Stimulated activated naive CD4-positive, alpha-beta T cell (primary cell): ENCODE data around the gene AFG3L2.

Source experiments
- DNase-seq, 6 experiments: peaks; one replicate each; lab custom pipeline; 2025; lab: John Stamatoyannopoulos, UW

Gene AFG3L2

GRCh38 chr18:12325726-12326245 lies 51.2 kb downstream of the AFG3L2 start:
- no peak for DNase-seq

DNA sequence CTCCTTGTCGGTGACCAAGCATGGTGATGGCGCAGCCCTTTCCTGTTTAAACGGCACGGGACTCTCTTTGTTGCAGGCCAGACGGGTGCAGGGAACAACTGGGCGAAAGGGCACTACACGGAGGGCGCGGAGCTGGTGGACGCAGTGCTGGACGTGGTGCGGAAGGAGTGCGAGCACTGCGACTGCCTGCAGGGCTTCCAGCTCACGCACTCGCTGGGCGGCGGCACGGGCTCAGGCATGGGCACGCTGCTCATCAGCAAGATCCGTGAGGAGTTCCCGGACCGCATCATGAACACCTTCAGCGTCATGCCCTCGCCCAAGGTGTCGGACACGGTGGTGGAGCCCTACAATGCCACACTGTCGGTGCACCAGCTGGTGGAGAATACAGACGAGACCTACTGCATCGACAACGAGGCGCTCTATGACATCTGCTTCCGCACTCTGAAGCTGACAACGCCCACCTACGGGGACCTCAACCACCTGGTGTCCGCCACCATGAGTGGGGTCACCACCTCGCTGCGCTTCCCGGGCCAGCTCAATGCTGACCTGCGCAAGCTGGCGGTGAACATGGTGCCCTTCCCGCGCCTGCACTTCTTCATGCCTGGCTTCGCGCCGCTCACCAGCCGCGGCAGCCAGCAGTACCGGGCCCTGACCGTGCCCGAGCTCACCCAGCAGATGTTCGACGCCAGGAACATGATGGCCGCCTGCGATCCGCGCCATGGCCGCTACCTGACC lies 51.9 kb downstream of the AFG3L2 start:
- no peak for DNase-seq

GRCh38 chr18:12321333-12321732 lies 55.7 kb downstream of the AFG3L2 start:
- DNase-seq: no peak

DNA sequence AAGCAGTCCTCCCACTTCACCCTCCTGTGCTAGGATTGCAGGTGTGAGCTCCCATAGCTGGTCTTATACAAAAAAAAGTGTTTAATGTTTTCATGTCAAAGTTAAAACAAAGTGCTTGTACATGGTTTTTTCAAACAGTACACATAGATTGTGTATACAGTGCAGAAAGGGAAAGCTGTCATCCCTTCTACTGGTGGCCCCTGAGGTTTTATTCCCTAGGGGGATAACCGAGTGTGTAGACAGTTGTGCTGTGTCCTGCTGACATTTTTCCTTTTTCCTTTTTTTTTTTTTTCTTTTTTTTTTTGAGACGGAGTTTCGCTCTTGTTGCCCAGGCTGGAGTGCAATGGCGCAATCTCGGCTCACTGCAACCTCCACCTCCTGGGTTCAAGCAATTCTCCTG lies 58.2 kb downstream of the AFG3L2 start:
- no peak for DNase-seq

GRCh38 chr18:12318334-12318697 lies 58.7 kb downstream of the AFG3L2 start:
- DNase-seq: no peak

GRCh38 chr18:12317664-12318333 lies 59.2 kb downstream of the AFG3L2 start:
- no peak for DNase-seq

DNA sequence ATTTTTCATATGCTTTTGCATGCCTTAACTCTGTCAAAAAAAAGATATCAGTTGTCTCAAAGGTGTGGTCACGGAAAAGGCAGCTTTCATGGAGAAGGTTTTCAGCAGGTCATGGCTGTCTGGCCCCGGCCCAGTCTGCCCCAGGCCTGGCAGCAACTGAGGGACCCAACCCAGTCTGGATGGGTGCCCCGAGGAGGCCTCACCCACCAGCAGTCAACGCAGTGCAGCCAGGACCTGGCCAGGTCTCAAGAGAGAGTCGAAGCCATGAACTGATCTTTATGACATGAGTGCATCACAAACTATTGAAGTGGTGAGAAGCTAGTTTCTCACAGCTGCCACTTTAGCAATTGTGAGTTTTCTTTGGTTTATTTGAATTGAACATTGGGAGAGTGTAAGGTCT lies 61.1 kb downstream of the AFG3L2 start:
- no peak for DNase-seq

DNA sequence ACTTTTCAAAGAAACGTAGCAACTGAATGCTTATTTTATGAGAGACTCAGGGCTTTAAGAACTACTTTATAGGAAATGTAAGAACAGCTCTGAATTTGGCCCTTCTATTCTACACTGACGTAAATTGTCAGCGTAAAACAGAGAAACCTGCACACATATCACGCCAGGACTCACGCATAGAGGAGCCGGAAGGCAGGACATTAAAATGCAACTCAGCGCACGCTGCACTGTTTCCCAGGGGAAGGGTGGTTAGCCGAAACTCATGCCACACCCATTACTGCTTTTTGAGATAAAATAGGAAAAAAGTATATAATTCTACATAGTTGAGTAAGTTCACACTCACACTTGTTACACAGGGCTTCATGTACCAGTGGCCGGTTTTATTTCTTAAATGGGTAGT lies 61.5 kb downstream of the AFG3L2 start:
- no peak for DNase-seq

DNA sequence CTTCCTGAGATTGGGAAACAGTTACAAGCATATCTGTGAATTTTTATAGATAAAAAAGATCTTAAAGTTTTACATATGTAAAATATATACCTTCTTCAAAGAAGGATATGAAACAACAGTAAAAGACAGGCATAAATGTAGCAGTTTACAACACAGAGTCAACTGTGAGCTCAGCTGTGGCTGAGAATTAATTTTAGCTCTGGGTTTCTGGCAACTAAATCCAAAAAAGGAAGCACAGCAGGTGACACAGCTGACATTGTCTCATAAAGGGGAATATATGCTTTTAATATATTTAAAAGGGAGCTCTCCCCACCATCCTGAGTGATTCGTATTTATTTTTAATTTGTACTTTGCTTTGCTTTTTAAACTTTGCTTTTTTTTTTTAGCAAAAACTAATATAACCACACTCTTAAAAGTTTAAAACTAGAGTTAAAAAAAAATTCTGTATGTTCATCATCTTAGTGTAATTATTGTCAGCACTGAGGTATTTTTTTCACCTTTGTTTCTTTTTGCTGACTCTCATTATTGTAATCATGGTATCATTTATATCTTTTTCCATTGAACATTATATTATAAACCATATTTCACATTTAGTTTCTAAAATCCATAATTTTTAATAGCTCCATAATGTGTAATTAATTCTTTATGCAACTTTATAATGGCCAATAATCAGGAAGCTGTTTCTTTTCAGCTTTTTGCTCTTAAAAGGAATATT lies 62.3 kb downstream of the AFG3L2 start:
- DNase-seq: no peak

- DNase-seq: no peak
These were observed 63.3 kb downstream of the AFG3L2 start for GRCh38 chr18:12313530-12314245.

GRCh38 chr18:12312976-12313375 lies 64.1 kb downstream of the AFG3L2 start:
- DNase-seq: no peak

GRCh38 chr18:12310762-12311161 lies 66.3 kb downstream of the AFG3L2 start:
- no peak for DNase-seq

GRCh38 chr18:12309683-12310198 lies 67.3 kb downstream of the AFG3L2 start:
- no peak for DNase-seq

DNA sequence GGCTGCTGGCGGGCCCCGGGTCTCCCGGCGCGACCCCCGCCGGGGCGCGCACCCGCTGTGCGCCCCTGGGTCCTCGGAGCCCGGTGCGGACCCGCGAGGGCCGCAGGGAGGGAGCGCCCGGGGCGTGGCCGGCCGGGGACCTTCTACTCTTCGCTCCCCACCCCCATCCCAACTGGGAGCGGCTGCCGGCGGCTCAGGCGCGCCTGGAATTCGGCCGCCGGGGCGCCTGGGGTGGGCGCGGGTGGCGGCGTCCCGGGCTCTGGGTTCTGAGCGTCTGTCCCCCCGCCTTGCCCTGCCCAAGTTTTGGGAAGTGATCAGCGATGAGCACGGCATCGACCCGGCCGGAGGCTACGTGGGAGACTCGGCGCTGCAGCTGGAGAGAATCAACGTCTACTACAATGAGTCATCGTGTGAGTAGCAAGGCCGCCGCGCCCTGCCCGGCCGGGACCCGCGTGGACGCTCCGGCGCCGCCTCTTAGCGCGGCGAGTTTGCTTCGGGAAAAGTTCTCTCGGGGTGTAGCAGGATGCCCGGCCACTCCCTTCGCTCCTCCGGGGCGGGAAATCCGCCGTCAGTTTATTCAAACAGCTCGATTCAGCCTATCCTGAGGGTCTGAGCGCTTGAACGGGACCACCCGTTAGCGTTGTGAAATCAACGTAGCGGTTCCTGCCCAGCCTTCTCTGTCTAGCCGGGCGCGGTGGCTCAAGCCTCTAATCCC lies 68.5 kb downstream of the AFG3L2 start:
- no peak for DNase-seq

DNA sequence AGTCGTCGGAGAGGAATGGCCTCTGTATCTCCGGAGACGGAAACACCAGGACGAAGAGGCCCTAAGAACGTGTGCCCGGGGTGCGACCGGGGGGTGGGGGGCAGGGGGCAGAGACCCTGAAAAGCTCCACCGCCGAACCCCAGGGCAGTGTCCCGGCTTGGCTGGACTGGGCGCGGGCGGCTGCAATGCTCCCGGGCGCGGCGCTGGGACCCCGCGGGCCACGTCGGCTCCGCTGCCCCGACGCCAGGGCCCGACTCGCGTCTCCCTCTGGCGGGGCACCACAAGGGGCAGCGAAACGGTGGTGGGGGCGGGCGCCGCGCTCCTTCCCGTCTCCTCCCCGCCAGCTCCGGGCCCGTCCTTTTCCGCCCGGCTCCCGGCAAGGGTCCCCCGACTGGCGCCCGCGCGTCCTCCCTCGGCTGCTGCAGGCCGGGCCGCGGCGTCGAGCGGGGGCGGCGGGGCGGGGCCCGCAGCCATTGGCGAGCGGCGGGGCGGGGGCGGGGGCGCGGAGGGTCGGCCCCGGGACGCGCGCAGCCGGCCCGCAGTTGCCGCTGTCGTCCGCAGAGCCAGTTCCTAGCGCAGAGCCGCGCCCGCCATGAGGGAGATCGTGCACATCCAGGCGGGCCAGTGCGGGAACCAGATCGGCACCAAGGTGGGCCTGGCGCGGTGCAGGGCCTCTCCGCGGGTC lies 69.2 kb downstream of the AFG3L2 start, which contains the start of gene TUBB6:
TUBB6 (plus strand) TSS at position 541 of the 685 bp plus-strand sequence; CDS start at position 593, 52 bp downstream.
- no peak for DNase-seq

GRCh38 chr18:12306752-12307700 lies 70.0 kb downstream of the AFG3L2 start:
- no peak for DNase-seq

- no peak for DNase-seq
These were observed 70.9 kb downstream of the AFG3L2 start for GRCh38 chr18:12305930-12306629.

DNA sequence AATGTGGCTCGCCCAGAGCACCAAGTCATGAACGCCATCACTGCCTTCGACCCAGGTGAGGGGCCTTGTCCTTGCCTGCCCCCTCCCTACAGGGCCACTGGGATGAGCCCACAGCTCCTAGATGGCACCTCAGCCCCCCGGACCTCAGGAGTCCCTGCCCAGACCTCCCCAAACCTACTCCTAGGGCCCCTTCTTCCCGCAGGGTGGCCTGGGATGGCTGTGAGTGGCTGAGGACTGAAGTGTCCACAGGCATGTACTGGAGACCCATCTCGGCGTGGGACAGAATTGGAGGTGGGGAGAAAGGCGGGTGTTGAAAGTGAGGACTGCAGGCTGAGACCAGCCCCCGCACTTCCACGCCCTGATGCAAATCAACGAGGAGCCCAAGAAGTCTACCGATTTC lies 71.8 kb downstream of the AFG3L2 start:
- DNase-seq: no peak
